GM13977 (cell line): Measurements from ENCODE around the gene HSPD1.

Experiments used
- DNase-seq: peaks from one replicate; pipeline ENCODE4 v3.0.0; 2012; ENCODE audit warnings: low spot score
- in situ Hi-C: fragments of 300-500 bp; cut with MboI; formaldehyde crosslinking; loops from one replicate; pipeline ENCODE4 v1.12.0; 2022; ENCODE audit warnings: low sequenced_read_pairs, low pct_unique_long_range_greater_than_20kb, mixed read lengths, inconsistent platforms; ENCODE audit not compliant: unreplicated experiment
- TF ChIP-seq, protein P1 (sequence below): IDR thresholded peaks from 2 replicates; pipeline ENCODE4 v1.5.1; 2012; ENCODE audit warnings: mild to moderate bottlenecking, control low read depth; ENCODE audit not compliant: insufficient read depth; ENCODE audit errors: extremely low read depth, missing control alignments

Gene HSPD1

DNA sequence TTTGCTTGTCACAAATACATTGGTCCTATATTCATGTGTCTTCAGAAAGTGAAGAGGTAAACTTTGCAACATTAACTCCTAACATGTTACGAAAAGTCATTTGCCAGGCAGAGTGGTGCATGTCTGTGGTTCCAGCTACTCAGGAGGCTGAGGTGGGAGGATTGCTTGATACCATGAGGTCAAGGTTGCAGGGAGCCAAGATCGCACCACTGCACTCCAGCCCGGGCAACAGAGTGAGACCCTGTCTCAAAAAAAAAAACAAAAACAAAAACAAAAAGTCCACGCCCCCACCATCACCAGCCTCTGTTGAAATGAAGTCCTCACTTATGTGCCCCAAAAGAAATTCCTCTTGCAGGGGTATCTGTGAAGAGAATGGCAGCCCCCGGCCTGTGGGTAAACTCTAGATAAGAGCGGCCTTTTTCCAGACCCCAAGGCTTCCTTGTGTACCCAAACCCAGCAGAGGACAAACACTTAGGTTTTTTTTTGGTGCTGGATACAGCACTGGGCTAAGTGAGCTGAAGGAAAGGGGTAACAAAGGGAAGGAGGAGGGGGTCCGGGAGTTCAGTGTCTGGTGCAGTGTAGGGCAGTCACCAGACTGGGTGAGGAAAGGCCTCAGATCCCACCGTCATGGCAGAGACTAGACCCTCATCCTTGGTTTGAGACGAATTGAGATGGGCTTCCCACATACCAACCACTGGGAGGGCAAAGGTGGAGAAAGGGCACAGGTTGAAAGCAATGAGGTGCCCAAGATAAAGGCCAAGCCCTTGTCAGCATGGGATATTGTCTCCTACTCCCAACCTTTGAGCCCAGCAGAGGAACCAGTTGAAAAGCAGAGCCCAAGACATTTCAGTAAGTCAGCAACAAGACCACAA is 19.2 kb downstream of the HSPD1 start:
- no peak for DNase-seq
- TF ChIP-seq, protein P1, sequence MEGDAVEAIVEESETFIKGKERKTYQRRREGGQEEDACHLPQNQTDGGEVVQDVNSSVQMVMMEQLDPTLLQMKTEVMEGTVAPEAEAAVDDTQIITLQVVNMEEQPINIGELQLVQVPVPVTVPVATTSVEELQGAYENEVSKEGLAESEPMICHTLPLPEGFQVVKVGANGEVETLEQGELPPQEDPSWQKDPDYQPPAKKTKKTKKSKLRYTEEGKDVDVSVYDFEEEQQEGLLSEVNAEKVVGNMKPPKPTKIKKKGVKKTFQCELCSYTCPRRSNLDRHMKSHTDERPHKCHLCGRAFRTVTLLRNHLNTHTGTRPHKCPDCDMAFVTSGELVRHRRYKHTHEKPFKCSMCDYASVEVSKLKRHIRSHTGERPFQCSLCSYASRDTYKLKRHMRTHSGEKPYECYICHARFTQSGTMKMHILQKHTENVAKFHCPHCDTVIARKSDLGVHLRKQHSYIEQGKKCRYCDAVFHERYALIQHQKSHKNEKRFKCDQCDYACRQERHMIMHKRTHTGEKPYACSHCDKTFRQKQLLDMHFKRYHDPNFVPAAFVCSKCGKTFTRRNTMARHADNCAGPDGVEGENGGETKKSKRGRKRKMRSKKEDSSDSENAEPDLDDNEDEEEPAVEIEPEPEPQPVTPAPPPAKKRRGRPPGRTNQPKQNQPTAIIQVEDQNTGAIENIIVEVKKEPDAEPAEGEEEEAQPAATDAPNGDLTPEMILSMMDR, result no peak
- in situ Hi-C loops, result no loop called here

- TF ChIP-seq, protein P1, result no peak
- in situ Hi-C loops, result no loop called here
- no peak for DNase-seq
Observed at GRCh38 chr2:197477797-197478196, 21.8 kb downstream of the HSPD1 start.

GRCh38 chr2:197472166-197472565 is 27.5 kb downstream of the HSPD1 start:
- TF ChIP-seq, protein P1, result no peak
- in situ Hi-C loops, result no loop called here
- no peak for DNase-seq

DNA sequence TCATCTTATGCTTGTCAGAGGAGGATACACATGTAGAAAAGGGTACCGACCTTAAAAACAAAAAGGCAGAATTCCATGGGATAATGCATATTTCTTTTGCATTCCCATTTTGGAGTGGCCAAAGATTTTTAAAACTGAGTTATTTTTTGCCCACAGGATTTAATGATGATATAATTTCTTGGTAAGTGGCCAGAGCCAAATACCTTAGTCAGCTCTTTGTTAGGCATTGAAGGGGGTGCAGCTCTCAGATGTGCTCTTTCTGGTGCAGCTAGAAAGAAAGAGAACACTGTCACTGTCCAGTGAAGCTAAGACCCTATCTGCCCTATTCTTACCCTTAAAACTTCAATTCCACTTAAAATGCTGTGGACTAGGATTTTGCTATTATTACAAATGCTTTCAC is 35.5 kb downstream of the HSPD1 start:
- DNase-seq, result no peak
- in situ Hi-C loops, result no loop called here
- TF ChIP-seq, protein P1, result no peak

GRCh38 chr2:197461057-197461456 is 38.6 kb downstream of the HSPD1 start:
- TF ChIP-seq, protein P1, result no peak
- in situ Hi-C loops, result no loop called here
- no peak for DNase-seq

DNA sequence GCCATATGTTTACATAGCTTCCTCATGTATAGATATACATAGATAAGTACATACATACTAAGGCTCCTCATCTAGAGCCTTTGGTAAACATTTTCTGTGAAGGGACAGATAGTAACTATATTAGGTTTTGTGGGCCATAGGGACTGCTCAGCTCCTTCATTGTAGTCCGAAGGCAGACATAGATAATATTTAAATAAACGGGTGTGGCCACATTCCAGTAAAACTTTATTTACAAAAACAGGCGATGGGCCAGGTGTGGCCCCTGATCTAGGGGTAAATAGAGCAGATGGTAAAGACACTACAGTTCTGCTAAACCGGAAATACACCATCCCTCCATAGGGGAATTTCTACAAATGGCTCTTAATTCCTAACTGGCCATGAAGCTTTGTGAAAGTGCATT is 39.0 kb downstream of the HSPD1 start:
- in situ Hi-C loops, result no loop called here
- no peak for DNase-seq
- TF ChIP-seq, protein P1, result no peak
